OCI-LY7 (cell line): ENCODE measurements around the gene GRM5.

Experiments
- CTCF ChIP-seq: fragments of 200-600 bp; sonication (generic); conservative IDR thresholded peaks from 2 replicates; pipeline ENCODE4 v1.5.1; 2014; ENCODE audit warnings: mild to moderate bottlenecking, antibody characterized with exemption, low read length, moderate library complexity, mixed read lengths
- EZH2phosphoT487 ChIP-seq: fragments of 200-600 bp; sonication (generic); IDR thresholded peaks from 2 replicates; pipeline ENCODE4 v1.6.1; 2018; ENCODE audit warnings: low read depth, borderline replicate concordance, mild to moderate bottlenecking, mixed run types, antibody characterized with exemption, low read length, moderate library complexity, mixed read lengths

- no peak for TF ChIP-seq CTCF
- no peak for TF ChIP-seq EZH2phosphoT487
Observed at GRCh38 chr11:88511006-88511405, 554.8 kb downstream of the GRM5 start.
